Amniotic stem cell (primary cell): ENCODE data around the gene CLCN7.

Experiments used
- DNase-seq: peaks from one replicate; lab custom pipeline; 2025; lab: John Stamatoyannopoulos, UW

Gene CLCN7

GRCh38 chr16:1401758-1402154 is 73.1 kb downstream of the CLCN7 start:
- no peak for DNase-seq

- DNase-seq: no peak
Measured at GRCh38 chr16:1401061-1401757, 73.6 kb downstream of the CLCN7 start.

GRCh38 chr16:1398826-1399581 is 75.8 kb downstream of the CLCN7 start:
- DNase-seq: no peak

GRCh38 chr16:1398351-1398750 is 76.5 kb downstream of the CLCN7 start:
- no peak for DNase-seq

- no peak for DNase-seq
Measured at GRCh38 chr16:1397779-1398178, 77.0 kb downstream of the CLCN7 start.

GRCh38 chr16:1395444-1396031 is 79.3 kb downstream of the CLCN7 start:
- no peak for DNase-seq
